Measurements from ENCODE around the gene RGS7BP.

Gene RGS7BP

GRCh38 chr5:64653766-64654560 lies 148.1 kb downstream of the RGS7BP start:
- no peak overlapping the region for H2AFZ ChIP-seq (ENCODE audit: low read depth, low read length)
- H3K4ac ChIP-seq (ENCODE audit: low read depth in 1 of 2, low read length in 2 of 2) = no peak overlapping the region
- no peak overlapping the region for H2BK12ac ChIP-seq (ENCODE audit: low read length in 2 of 2)
- H3K23ac ChIP-seq (ENCODE audit: low read length in 2 of 2) = no peak overlapping the region
- H3K79me1 ChIP-seq (replicated peaks; ENCODE audit: low read length, poor library complexity, severe bottlenecking) = no peaks in the 10 kb centered on the region
- no peak overlapping the region for H3K14ac ChIP-seq (ENCODE audit: low read length in 2 of 2)
- H3K36me3 ChIP-seq (ENCODE audit: control insufficient read depth in 1 of 2, insufficient read depth in 2 of 2, low read depth in 1 of 2, low read length in 2 of 2) = no peaks in the 10 kb centered on the region
- WGBS = 86% methylated on average over 1 of the region's 3 CpGs
- H3K27ac ChIP-seq (ENCODE audit: low read length, poor library complexity, severe bottlenecking) = no peak overlapping the region
- DNase-seq = no peak
- no peak overlapping the region for H4K8ac ChIP-seq (ENCODE audit: low read length)
- H2BK5ac ChIP-seq (ENCODE audit: low read depth, low read length, poor library complexity, severe bottlenecking) = no peak overlapping the region
- no peak overlapping the region for H3K4me2 ChIP-seq (ENCODE audit: low read length, poor library complexity, severe bottlenecking)
- no peaks in the 10 kb centered on the region for H3K9me3 ChIP-seq (ENCODE audit: control insufficient read depth, low read length)
- H2AK5ac ChIP-seq (ENCODE audit: low read length, severe bottlenecking) = no peak overlapping the region
- no peak overlapping the region for H3K18ac ChIP-seq (ENCODE audit: low read depth in 1 of 2, low read length in 2 of 2)
- no peak overlapping the region for H2BK120ac ChIP-seq (ENCODE audit: low read depth, low read length)
- no peaks in the 10 kb centered on the region for H3K4me1 ChIP-seq (ENCODE audit: control insufficient read depth, insufficient read depth, low read depth, low read length)
- H2BK15ac ChIP-seq (ENCODE audit: low read depth, poor library complexity, severe bottlenecking) = no peak overlapping the region
- H3K9ac ChIP-seq (ENCODE audit: low read length) = no peak overlapping the region
- no peaks in the 10 kb centered on the region for H3K27me3 ChIP-seq (ENCODE audit: control insufficient read depth in 1 of 2, insufficient read depth in 1 of 2, low read length in 2 of 2)
- H3K4me3 ChIP-seq (ENCODE audit: insufficient read depth in 1 of 2, low read depth in 1 of 2, low read length in 2 of 2) = no peak overlapping the region
- no peak overlapping the region for H4K91ac ChIP-seq (ENCODE audit: low read length)

- H2BK120ac ChIP-seq (ENCODE audit: low read depth, low read length) = no peak overlapping the region
- no peak overlapping the region for H4K91ac ChIP-seq (ENCODE audit: low read length)
- no peak for DNase-seq
- H4K8ac ChIP-seq (ENCODE audit: low read length) = no peak overlapping the region
- H2BK5ac ChIP-seq (ENCODE audit: low read depth, low read length, poor library complexity, severe bottlenecking) = no peak overlapping the region
- no peak overlapping the region for H3K18ac ChIP-seq (ENCODE audit: low read depth in 1 of 2, low read length in 2 of 2)
- no peak overlapping the region for H2AK5ac ChIP-seq (ENCODE audit: low read length, severe bottlenecking)
- H3K4me2 ChIP-seq (ENCODE audit: low read length, poor library complexity, severe bottlenecking) = no peak overlapping the region
- no peak overlapping the region for H3K14ac ChIP-seq (ENCODE audit: low read length in 2 of 2)
- H3K36me3 ChIP-seq (ENCODE audit: control insufficient read depth in 1 of 2, insufficient read depth in 2 of 2, low read depth in 1 of 2, low read length in 2 of 2) = no peaks in the 10 kb centered on the region
- no peak overlapping the region for H3K4me3 ChIP-seq (ENCODE audit: insufficient read depth in 1 of 2, low read depth in 1 of 2, low read length in 2 of 2)
- no peaks in the 10 kb centered on the region for H3K4me1 ChIP-seq (ENCODE audit: control insufficient read depth, insufficient read depth, low read depth, low read length)
- H3K27ac ChIP-seq (ENCODE audit: low read length, poor library complexity, severe bottlenecking) = no peak overlapping the region
- no peaks in the 10 kb centered on the region for H3K27me3 ChIP-seq (ENCODE audit: control insufficient read depth in 1 of 2, insufficient read depth in 1 of 2, low read length in 2 of 2)
- WGBS = no CpG with 5 or more reads among the region's 2 CpGs
- no peak overlapping the region for H2BK15ac ChIP-seq (ENCODE audit: low read depth, poor library complexity, severe bottlenecking)
- no peak overlapping the region for H2BK12ac ChIP-seq (ENCODE audit: low read length in 2 of 2)
- H3K4ac ChIP-seq (ENCODE audit: low read depth in 1 of 2, low read length in 2 of 2) = no peak overlapping the region
- no peak overlapping the region for H3K9ac ChIP-seq (ENCODE audit: low read length)
- no peaks in the 10 kb centered on the region for H3K79me1 ChIP-seq (replicated peaks; ENCODE audit: low read length, poor library complexity, severe bottlenecking)
- H2AFZ ChIP-seq (ENCODE audit: low read depth, low read length) = no peak overlapping the region
- H3K9me3 ChIP-seq (ENCODE audit: control insufficient read depth, low read length) = no peaks in the 10 kb centered on the region
- no peak overlapping the region for H3K23ac ChIP-seq (ENCODE audit: low read length in 2 of 2)
Measured at GRCh38 chr5:64654561-64654938, 148.7 kb downstream of the RGS7BP start.

GRCh38 chr5:64655596-64655995 lies 149.8 kb downstream of the RGS7BP start:
- Histone ChIP-seq H3K9ac (ENCODE audit: low read length) (no peak overlapping the region), H2AFZ (ENCODE audit: low read depth, low read length) (no peak overlapping the region), H2BK120ac (ENCODE audit: low read depth, low read length) (no peak overlapping the region), H2AK5ac (ENCODE audit: low read length, severe bottlenecking) (no peak overlapping the region), H3K79me1 (replicated peaks; ENCODE audit: low read length, poor library complexity, severe bottlenecking) (no peaks in the 10 kb centered on the region), H4K91ac (ENCODE audit: low read length) (no peak overlapping the region), H3K4ac (ENCODE audit: low read depth in 1 of 2, low read length in 2 of 2) (no peak overlapping the region), H4K8ac (ENCODE audit: low read length) (no peak overlapping the region), H3K18ac (ENCODE audit: low read depth in 1 of 2, low read length in 2 of 2) (no peak overlapping the region), H3K27ac (ENCODE audit: low read length, poor library complexity, severe bottlenecking) (no peak overlapping the region), H3K9me3 (ENCODE audit: control insufficient read depth, low read length) (no peaks in the 10 kb centered on the region), H2BK15ac (ENCODE audit: low read depth, poor library complexity, severe bottlenecking) (no peak overlapping the region), H2BK12ac (ENCODE audit: low read length in 2 of 2) (no peak overlapping the region), H3K27me3 (ENCODE audit: control insufficient read depth in 1 of 2, insufficient read depth in 1 of 2, low read length in 2 of 2) (peaks cover 0 to under 1% of the 10 kb centered on the region in 2 experiments), H2BK5ac (ENCODE audit: low read depth, low read length, poor library complexity, severe bottlenecking) (no peak overlapping the region), H3K4me3 (ENCODE audit: insufficient read depth in 1 of 2, low read depth in 1 of 2, low read length in 2 of 2) (no peak overlapping the region), H3K4me2 (ENCODE audit: low read length, poor library complexity, severe bottlenecking) (no peak overlapping the region), H3K36me3 (ENCODE audit: control insufficient read depth in 1 of 2, insufficient read depth in 2 of 2, low read depth in 1 of 2, low read length in 2 of 2) (no peaks in the 10 kb centered on the region), H3K4me1 (ENCODE audit: control insufficient read depth, insufficient read depth, low read depth, low read length) (no peaks in the 10 kb centered on the region), H3K23ac (ENCODE audit: low read length in 2 of 2) (no peak overlapping the region), H3K14ac (ENCODE audit: low read length in 2 of 2) (no peak overlapping the region)
- 70% methylated on average over 1 of the region's 1 CpG for WGBS
- no peak for DNase-seq

- 97% methylated on average over 3 of the region's 3 CpGs for WGBS
- Histone ChIP-seq H3K4ac (ENCODE audit: low read depth in 1 of 2, low read length in 2 of 2) (no peak overlapping the region), H2BK5ac (ENCODE audit: low read depth, low read length, poor library complexity, severe bottlenecking) (no peak overlapping the region), H3K4me1 (ENCODE audit: control insufficient read depth, insufficient read depth, low read depth, low read length) (no peaks in the 10 kb centered on the region), H4K91ac (ENCODE audit: low read length) (no peak overlapping the region), H3K4me2 (ENCODE audit: low read length, poor library complexity, severe bottlenecking) (no peak overlapping the region), H2AFZ (ENCODE audit: low read depth, low read length) (no peak overlapping the region), H4K8ac (ENCODE audit: low read length) (no peak overlapping the region), H3K18ac (ENCODE audit: low read depth in 1 of 2, low read length in 2 of 2) (no peak overlapping the region), H3K23ac (ENCODE audit: low read length in 2 of 2) (no peak overlapping the region), H3K14ac (ENCODE audit: low read length in 2 of 2) (no peak overlapping the region), H2BK120ac (ENCODE audit: low read depth, low read length) (no peak overlapping the region), H3K9ac (ENCODE audit: low read length) (no peak overlapping the region), H3K27me3 (ENCODE audit: control insufficient read depth in 1 of 2, insufficient read depth in 1 of 2, low read length in 2 of 2) (peaks cover 0 to 18% of the 10 kb centered on the region in 2 experiments), H2AK5ac (ENCODE audit: low read length, severe bottlenecking) (no peak overlapping the region), H2BK15ac (ENCODE audit: low read depth, poor library complexity, severe bottlenecking) (no peak overlapping the region), H3K79me1 (replicated peaks; ENCODE audit: low read length, poor library complexity, severe bottlenecking) (no peaks in the 10 kb centered on the region), H3K4me3 (ENCODE audit: insufficient read depth in 1 of 2, low read depth in 1 of 2, low read length in 2 of 2) (no peak overlapping the region), H3K27ac (ENCODE audit: low read length, poor library complexity, severe bottlenecking) (no peak overlapping the region), H3K36me3 (ENCODE audit: control insufficient read depth in 1 of 2, insufficient read depth in 2 of 2, low read depth in 1 of 2, low read length in 2 of 2) (no peaks in the 10 kb centered on the region), H3K9me3 (ENCODE audit: control insufficient read depth, low read length) (no peaks in the 10 kb centered on the region), H2BK12ac (ENCODE audit: low read length in 2 of 2) (no peak overlapping the region)
- DNase-seq = no peak
Measured at GRCh38 chr5:64659289-64659688, 153.5 kb downstream of the RGS7BP start.

All from mesenchymal stem cell (in vitro differentiated cells and primary cell).